Measurements from ENCODE around the gene HECTD4.

HECTD4 gene

GRCh38 chr12:112184056-112184887 lies 198.0 kb downstream of the HECTD4 start:
- no peak overlapping the region for H3K4me3 ChIP-seq (replicated peaks; ENCODE audit: low read depth, low read length)
- no peak for DNase-seq (ENCODE audit: extremely low read depth, low read depth)
- TF ChIP-seq, protein P1, sequence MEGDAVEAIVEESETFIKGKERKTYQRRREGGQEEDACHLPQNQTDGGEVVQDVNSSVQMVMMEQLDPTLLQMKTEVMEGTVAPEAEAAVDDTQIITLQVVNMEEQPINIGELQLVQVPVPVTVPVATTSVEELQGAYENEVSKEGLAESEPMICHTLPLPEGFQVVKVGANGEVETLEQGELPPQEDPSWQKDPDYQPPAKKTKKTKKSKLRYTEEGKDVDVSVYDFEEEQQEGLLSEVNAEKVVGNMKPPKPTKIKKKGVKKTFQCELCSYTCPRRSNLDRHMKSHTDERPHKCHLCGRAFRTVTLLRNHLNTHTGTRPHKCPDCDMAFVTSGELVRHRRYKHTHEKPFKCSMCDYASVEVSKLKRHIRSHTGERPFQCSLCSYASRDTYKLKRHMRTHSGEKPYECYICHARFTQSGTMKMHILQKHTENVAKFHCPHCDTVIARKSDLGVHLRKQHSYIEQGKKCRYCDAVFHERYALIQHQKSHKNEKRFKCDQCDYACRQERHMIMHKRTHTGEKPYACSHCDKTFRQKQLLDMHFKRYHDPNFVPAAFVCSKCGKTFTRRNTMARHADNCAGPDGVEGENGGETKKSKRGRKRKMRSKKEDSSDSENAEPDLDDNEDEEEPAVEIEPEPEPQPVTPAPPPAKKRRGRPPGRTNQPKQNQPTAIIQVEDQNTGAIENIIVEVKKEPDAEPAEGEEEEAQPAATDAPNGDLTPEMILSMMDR (IDR thresholded peaks at IDR 0.05; ENCODE audit: low read depth, low read length, missing control alignments), result no peak

GRCh38 chr12:112183141-112184021 lies 198.8 kb downstream of the HECTD4 start:
- no peak overlapping the region for H3K4me3 ChIP-seq (replicated peaks; ENCODE audit: low read depth, low read length)
- TF ChIP-seq, protein P1 (IDR thresholded peaks at IDR 0.05; ENCODE audit: low read depth, low read length, missing control alignments), result no peak
- no peak for DNase-seq (ENCODE audit: extremely low read depth, low read depth)

- TF ChIP-seq, protein P1 (IDR thresholded peaks at IDR 0.05; ENCODE audit: low read depth, low read length, missing control alignments), result no peak
- no peak for DNase-seq (ENCODE audit: extremely low read depth, low read depth)
Measured at GRCh38 chr12:112182499-112182898, 199.7 kb downstream of the HECTD4 start.

DNA sequence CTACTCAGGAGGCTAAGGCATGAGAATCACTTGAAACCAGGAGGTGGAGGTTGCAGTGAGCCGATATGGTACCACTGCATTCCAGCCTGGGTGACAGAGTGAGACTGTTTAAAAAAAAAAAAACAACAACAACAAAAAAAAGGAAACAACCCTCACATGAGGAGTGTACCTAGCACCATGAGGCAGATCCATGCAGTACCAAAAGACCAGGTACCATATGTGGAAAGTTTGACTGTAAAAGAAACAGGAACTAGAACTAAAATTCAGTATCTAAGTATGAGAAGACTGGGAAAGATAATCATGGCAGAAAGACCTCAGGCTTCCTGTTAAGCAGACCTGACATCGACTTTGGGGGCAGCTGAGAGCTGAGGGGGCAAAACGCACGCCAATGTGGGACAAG lies 201.8 kb downstream of the HECTD4 start:
- H3K4me3 ChIP-seq (replicated peaks; ENCODE audit: low read depth, low read length), result no peak overlapping the region
- no peak for DNase-seq (ENCODE audit: extremely low read depth, low read depth)
- TF ChIP-seq, protein P1 (IDR thresholded peaks at IDR 0.05; ENCODE audit: low read depth, low read length, missing control alignments), result no peak

More at GRCh38 chr12:112182499-112182898, 199.7 kb downstream of the HECTD4 start:
- H3K4me3 ChIP-seq (replicated peaks; ENCODE audit: low read depth, low read length), result no peak overlapping the region

GRCh38 chr12:112179916-112180315 lies 202.3 kb downstream of the HECTD4 start:
- TF ChIP-seq, protein P1 (IDR thresholded peaks at IDR 0.05; ENCODE audit: low read depth, low read length, missing control alignments), result no peak
- DNase-seq (ENCODE audit: extremely low read depth, low read depth), result no peak
- H3K4me3 ChIP-seq (replicated peaks; ENCODE audit: low read depth, low read length), result no peak overlapping the region

- no peak for DNase-seq (ENCODE audit: extremely low read depth, low read depth)
- TF ChIP-seq, protein P1 (IDR thresholded peaks at IDR 0.05; ENCODE audit: low read depth, low read length, missing control alignments), result no peak
- H3K4me3 ChIP-seq (replicated peaks; ENCODE audit: low read depth, low read length), result no peak overlapping the region
Measured at GRCh38 chr12:112179341-112179740, 202.9 kb downstream of the HECTD4 start.

Data from HFF-Myc (cell line).